GM23338 (cell line): ENCODE results near the gene DPT.

ENCODE experiments used
- CREB1 ChIP-seq: fragments of 250-450 bp; sonication (Bioruptor Pico); IDR thresholded peaks from 2 replicates; pipeline ENCODE4 v1.5.0; 2020; ENCODE audit warnings: low read depth, mild to moderate bottlenecking, moderate library complexity
- ETS1 ChIP-seq: IDR thresholded peaks from 2 replicates; pipeline ENCODE4 v1.6.1; 2016; ENCODE audit warnings: antibody characterized with exemption
- EZH2 ChIP-seq: fragments of 200-600 bp; sonication (generic); IDR thresholded peaks from one replicate; pipeline ENCODE4 v1.8.0; 2017; ENCODE audit warnings: antibody characterized with exemption, mild to moderate bottlenecking, low read depth; ENCODE audit not compliant: unreplicated experiment
- EZH2phosphoT487 ChIP-seq: fragments of 200-600 bp; sonication (generic); IDR thresholded peaks from one replicate; pipeline ENCODE4 v1.8.1; 2018; ENCODE audit warnings: antibody characterized with exemption; ENCODE audit not compliant: unreplicated experiment
- JUNB ChIP-seq: IDR thresholded peaks from one replicate; pipeline ENCODE4 v1.6.1; 2016; ENCODE audit warnings: antibody characterized with exemption; ENCODE audit not compliant: unreplicated experiment
- POLR2AphosphoS5 ChIP-seq: IDR thresholded peaks from 2 replicates; pipeline ENCODE4 v1.6.1; 2016; ENCODE audit warnings: antibody characterized with exemption, low read depth
- STAT1 ChIP-seq: IDR thresholded peaks from one replicate; pipeline ENCODE4 v1.6.1; 2016; ENCODE audit warnings: antibody characterized with exemption; ENCODE audit not compliant: unreplicated experiment
- TF ChIP-seq, protein P1 (sequence below): IDR thresholded peaks from one replicate; pipeline ENCODE4 v1.6.1; 2018; ENCODE audit warnings: antibody characterized with exemption; ENCODE audit not compliant: unreplicated experiment
- TF ChIP-seq, protein P2 (sequence below), 2 experiments: fragments of 200-600 bp in 1 of 2; sonication (generic) in 1 of 2; conservative IDR thresholded peaks; 2 replicates each; pipeline versions ENCODE4 v1.5.1 to v1.6.1; 2016 to 2017; ENCODE audit warnings: antibody characterized with exemption in 2 of 2, low read depth in 2 of 2, mild to moderate bottlenecking in 2 of 2, moderate library complexity in 1 of 2
- TF ChIP-seq, protein P3 (sequence below): fragments of 250-450 bp; sonication (Bioruptor Pico); IDR thresholded peaks from 2 replicates; pipeline ENCODE4 v1.5.0; 2020; ENCODE audit warnings: mild to moderate bottlenecking, moderate library complexity

GRCh38 chr1:168686666-168687065 is 42.3 kb downstream of the DPT start:
- TF ChIP-seq, protein P1, sequence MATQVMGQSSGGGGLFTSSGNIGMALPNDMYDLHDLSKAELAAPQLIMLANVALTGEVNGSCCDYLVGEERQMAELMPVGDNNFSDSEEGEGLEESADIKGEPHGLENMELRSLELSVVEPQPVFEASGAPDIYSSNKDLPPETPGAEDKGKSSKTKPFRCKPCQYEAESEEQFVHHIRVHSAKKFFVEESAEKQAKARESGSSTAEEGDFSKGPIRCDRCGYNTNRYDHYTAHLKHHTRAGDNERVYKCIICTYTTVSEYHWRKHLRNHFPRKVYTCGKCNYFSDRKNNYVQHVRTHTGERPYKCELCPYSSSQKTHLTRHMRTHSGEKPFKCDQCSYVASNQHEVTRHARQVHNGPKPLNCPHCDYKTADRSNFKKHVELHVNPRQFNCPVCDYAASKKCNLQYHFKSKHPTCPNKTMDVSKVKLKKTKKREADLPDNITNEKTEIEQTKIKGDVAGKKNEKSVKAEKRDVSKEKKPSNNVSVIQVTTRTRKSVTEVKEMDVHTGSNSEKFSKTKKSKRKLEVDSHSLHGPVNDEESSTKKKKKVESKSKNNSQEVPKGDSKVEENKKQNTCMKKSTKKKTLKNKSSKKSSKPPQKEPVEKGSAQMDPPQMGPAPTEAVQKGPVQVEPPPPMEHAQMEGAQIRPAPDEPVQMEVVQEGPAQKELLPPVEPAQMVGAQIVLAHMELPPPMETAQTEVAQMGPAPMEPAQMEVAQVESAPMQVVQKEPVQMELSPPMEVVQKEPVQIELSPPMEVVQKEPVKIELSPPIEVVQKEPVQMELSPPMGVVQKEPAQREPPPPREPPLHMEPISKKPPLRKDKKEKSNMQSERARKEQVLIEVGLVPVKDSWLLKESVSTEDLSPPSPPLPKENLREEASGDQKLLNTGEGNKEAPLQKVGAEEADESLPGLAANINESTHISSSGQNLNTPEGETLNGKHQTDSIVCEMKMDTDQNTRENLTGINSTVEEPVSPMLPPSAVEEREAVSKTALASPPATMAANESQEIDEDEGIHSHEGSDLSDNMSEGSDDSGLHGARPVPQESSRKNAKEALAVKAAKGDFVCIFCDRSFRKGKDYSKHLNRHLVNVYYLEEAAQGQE, result no peak
- TF ChIP-seq, protein P2, sequence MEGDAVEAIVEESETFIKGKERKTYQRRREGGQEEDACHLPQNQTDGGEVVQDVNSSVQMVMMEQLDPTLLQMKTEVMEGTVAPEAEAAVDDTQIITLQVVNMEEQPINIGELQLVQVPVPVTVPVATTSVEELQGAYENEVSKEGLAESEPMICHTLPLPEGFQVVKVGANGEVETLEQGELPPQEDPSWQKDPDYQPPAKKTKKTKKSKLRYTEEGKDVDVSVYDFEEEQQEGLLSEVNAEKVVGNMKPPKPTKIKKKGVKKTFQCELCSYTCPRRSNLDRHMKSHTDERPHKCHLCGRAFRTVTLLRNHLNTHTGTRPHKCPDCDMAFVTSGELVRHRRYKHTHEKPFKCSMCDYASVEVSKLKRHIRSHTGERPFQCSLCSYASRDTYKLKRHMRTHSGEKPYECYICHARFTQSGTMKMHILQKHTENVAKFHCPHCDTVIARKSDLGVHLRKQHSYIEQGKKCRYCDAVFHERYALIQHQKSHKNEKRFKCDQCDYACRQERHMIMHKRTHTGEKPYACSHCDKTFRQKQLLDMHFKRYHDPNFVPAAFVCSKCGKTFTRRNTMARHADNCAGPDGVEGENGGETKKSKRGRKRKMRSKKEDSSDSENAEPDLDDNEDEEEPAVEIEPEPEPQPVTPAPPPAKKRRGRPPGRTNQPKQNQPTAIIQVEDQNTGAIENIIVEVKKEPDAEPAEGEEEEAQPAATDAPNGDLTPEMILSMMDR (conservative IDR thresholded peaks at IDR 0.05; ENCODE audit: low read depth in 2 of 2), result no peak
- no peak for TF ChIP-seq EZH2
- no peak for TF ChIP-seq ETS1
- TF ChIP-seq POLR2AphosphoS5, result no peak
- TF ChIP-seq JUNB, result no peak
- TF ChIP-seq EZH2phosphoT487, result no peak
- no peak for TF ChIP-seq CREB1 (CRISPR knock-in tag)
- TF ChIP-seq, protein P3, sequence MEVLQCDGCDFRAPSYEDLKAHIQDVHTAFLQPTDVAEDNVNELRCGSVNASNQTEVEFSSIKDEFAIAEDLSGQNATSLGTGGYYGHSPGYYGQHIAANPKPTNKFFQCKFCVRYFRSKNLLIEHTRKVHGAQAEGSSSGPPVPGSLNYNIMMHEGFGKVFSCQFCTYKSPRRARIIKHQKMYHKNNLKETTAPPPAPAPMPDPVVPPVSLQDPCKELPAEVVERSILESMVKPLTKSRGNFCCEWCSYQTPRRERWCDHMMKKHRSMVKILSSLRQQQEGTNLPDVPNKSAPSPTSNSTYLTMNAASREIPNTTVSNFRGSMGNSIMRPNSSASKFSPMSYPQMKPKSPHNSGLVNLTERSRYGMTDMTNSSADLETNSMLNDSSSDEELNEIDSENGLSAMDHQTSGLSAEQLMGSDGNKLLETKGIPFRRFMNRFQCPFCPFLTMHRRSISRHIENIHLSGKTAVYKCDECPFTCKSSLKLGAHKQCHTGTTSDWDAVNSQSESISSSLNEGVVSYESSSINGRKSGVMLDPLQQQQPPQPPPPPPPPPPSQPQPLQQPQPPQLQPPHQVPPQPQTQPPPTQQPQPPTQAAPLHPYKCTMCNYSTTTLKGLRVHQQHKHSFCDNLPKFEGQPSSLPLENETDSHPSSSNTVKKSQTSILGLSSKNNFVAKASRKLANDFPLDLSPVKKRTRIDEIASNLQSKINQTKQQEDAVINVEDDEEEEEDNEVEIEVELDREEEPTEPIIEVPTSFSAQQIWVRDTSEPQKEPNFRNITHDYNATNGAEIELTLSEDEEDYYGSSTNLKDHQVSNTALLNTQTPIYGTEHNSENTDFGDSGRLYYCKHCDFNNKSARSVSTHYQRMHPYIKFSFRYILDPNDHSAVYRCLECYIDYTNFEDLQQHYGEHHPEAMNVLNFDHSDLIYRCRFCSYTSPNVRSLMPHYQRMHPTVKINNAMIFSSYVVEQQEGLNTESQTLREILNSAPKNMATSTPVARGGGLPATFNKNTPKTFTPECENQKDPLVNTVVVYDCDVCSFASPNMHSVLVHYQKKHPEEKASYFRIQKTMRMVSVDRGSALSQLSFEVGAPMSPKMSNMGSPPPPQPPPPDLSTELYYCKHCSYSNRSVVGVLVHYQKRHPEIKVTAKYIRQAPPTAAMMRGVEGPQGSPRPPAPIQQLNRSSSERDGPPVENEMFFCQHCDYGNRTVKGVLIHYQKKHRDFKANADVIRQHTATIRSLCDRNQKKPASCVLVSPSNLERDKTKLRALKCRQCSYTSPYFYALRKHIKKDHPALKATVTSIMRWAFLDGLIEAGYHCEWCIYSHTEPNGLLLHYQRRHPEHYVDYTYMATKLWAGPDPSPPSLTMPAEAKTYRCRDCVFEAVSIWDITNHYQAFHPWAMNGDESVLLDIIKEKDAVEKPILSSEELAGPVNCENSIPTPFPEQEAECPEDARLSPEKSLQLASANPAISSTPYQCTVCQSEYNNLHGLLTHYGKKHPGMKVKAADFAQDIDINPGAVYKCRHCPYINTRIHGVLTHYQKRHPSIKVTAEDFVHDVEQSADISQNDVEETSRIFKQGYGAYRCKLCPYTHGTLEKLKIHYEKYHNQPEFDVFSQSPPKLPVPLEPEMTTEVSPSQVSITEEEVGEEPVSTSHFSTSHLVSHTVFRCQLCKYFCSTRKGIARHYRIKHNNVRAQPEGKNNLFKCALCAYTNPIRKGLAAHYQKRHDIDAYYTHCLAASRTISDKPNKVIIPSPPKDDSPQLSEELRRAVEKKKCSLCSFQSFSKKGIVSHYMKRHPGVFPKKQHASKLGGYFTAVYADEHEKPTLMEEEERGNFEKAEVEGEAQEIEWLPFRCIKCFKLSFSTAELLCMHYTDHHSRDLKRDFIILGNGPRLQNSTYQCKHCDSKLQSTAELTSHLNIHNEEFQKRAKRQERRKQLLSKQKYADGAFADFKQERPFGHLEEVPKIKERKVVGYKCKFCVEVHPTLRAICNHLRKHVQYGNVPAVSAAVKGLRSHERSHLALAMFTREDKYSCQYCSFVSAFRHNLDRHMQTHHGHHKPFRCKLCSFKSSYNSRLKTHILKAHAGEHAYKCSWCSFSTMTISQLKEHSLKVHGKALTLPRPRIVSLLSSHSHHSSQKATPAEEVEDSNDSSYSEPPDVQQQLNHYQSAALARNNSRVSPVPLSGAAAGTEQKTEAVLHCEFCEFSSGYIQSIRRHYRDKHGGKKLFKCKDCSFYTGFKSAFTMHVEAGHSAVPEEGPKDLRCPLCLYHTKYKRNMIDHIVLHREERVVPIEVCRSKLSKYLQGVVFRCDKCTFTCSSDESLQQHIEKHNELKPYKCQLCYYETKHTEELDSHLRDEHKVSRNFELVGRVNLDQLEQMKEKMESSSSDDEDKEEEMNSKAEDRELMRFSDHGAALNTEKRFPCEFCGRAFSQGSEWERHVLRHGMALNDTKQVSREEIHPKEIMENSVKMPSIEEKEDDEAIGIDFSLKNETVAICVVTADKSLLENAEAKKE (CRISPR knock-in tag), result no peak
- TF ChIP-seq STAT1, result no peak
